Lower lobe of right lung (tissue), 2 donors: ENCODE results near the gene ILF2. TPM values are rescaled to one million over a fixed set of nuclear protein-coding genes. Genes with fewer than 3 reads are reported as not detected.

Experiments
- ATAC-seq, 2 donors: fragments of 200-7000 bp; cut with Tn5 transposase; one replicate each; pipeline ENCODE4 v1.9.1; 2020 to 2022; ENCODE audit warnings: mild to moderate bottlenecking in 2 of 2, moderate library complexity in 2 of 2
- DNase-seq: peaks from one replicate; pipeline ENCODE4 v3.0.0-alpha.2; 2020
- H3K27ac ChIP-seq: fragments of 200-600 bp; one replicate; pipeline ENCODE4 v1.8.0; 2022
- H3K27me3 ChIP-seq: fragments of 200-600 bp; one replicate; pipeline ENCODE4 v1.8.0; 2022; ENCODE audit warnings: low read depth
- H3K36me3 ChIP-seq: fragments of 200-600 bp; one replicate; pipeline ENCODE4 v1.8.0; 2022; ENCODE audit warnings: mild to moderate bottlenecking
- H3K4me1 ChIP-seq: fragments of 200-600 bp; one replicate; pipeline ENCODE4 v1.8.0; 2022
- H3K4me3 ChIP-seq: fragments of 200-600 bp; one replicate; pipeline ENCODE4 v1.8.0; 2022; ENCODE audit warnings: mild to moderate bottlenecking
- H3K9me3 ChIP-seq: fragments of 200-600 bp; one replicate; pipeline ENCODE4 v1.8.0; 2022
- CTCF ChIP-seq: fragments of 200-600 bp; IDR thresholded peaks from one replicate; pipeline ENCODE4 v1.8.0; 2022; ENCODE audit warnings: antibody characterized with exemption, mild to moderate bottlenecking
- intact Hi-C: fragments of 100-400 bp; cut with DNase I; formaldehyde crosslinking; loops from one replicate; pipeline ENCODE4 v1.11.0; 2022
- microRNA-seq: library from miRNA; unstranded; fragments of <30 nt; microRNA quantifications from one replicate; pipeline ENCODE4 v1.2.0, GENCODE V29; 2020; ENCODE audit warnings: borderline number of aligned reads
- total RNA-seq: library from RNA; stranded (reverse); fragmentation: NEBNext Ultra II Directional; extraction: Animal tissue kit (Norgen Biotek cat#: 25700); gene quantifications from one replicate; pipeline ENCODE4 v1.2.1, GENCODE V29; 2021
- donor health status: DM: no; HTN: yes; CAD: no; lungs with severe emphysema.

ILF2 gene
- total RNA-seq, 1 donor from 2014 or later: 83.2 TPM

GRCh38 chr1:153614906-153615305, 55.9 kb downstream of the ILF2 start:
- intact Hi-C loops: no loop called here
- Histone ChIP-seq H3K27me3 (no peaks in the 10 kb centered on the region), H3K9me3 (no peaks in the 10 kb centered on the region), H3K4me3 (peak overlapping the region; percentile 29), H3K27ac (no peak overlapping the region), H3K4me1 (peaks cover 37% of the 10 kb centered on the region), H3K36me3 (peaks cover 17% of the 10 kb centered on the region)
- ATAC-seq: no peak
- TF ChIP-seq CTCF: no peak
- no peak for DNase-seq

GRCh38 chr1:153614189-153614900, 56.4 kb downstream of the ILF2 start:
- Histone ChIP-seq H3K9me3 (no peaks in the 10 kb centered on the region), H3K36me3 (peaks cover 12% of the 10 kb centered on the region), H3K4me3 (peak overlapping the region; percentile 29), H3K27me3 (no peaks in the 10 kb centered on the region), H3K27ac (peak overlapping the region; percentile 11), H3K4me1 (peaks cover 42% of the 10 kb centered on the region)
- no peak for DNase-seq
- ATAC-seq: no peak
- intact Hi-C loops: no loop called here
- TF ChIP-seq CTCF: no peak

GRCh38 chr1:153613406-153613805, 57.4 kb downstream of the ILF2 start:
- peak overlapping the region; percentile 80 for H3K27ac ChIP-seq
- H3K36me3 ChIP-seq: peaks cover 2% of the 10 kb centered on the region
- H3K4me3 ChIP-seq: no peak overlapping the region
- no peak for DNase-seq
- H3K27me3 ChIP-seq: no peaks in the 10 kb centered on the region
- no peaks in the 10 kb centered on the region for H3K9me3 ChIP-seq
- intact Hi-C loops: no loop called here
- peaks cover 52% of the 10 kb centered on the region for H3K4me1 ChIP-seq
- TF ChIP-seq CTCF: no peak
- no peak for ATAC-seq

- DNase-seq: peak; percentile 83
- H3K4me1 ChIP-seq: peaks cover 56% of the 10 kb centered on the region
- no peak for TF ChIP-seq CTCF
Observed at GRCh38 chr1:153612755-153613331, 58.0 kb downstream of the ILF2 start, which contains the start of gene S100A16. Gene S100A16, minus strand, starts transcription at chr1:153613137. Its CDS starts 4,986 bp downstream, at chr1:153608151.

GRCh38 chr1:153612111-153612754, 58.6 kb downstream of the ILF2 start:
- no peaks in the 10 kb centered on the region for H3K27me3 ChIP-seq
- DNase-seq (no peak), ATAC-seq (no peak)
- H3K9me3 ChIP-seq: no peaks in the 10 kb centered on the region
- H3K27ac ChIP-seq: peak overlapping the region; percentile 80
- TF ChIP-seq CTCF: no peak
- H3K4me3 ChIP-seq: peak overlapping the region; percentile 62
- peaks cover 6% of the 10 kb centered on the region for H3K36me3 ChIP-seq
- H3K4me1 ChIP-seq: peaks cover 58% of the 10 kb centered on the region
- intact Hi-C loops: no loop called here

More at GRCh38 chr1:153612755-153613331, 58.0 kb downstream of the ILF2 start, which contains the start of gene S100A16:
- H3K27me3 ChIP-seq: no peaks in the 10 kb centered on the region
- peak; percentile 77 for ATAC-seq
- H3K9me3 ChIP-seq: no peaks in the 10 kb centered on the region
- intact Hi-C loops: no loop called here
- H3K36me3 ChIP-seq: no peaks in the 10 kb centered on the region
- H3K27ac ChIP-seq: peak within 1 kb of the TSS; percentile 80
- H3K4me3 ChIP-seq: peak within 1 kb of the TSS; percentile 62

Small RNA genes within 50 kb of the gene (microRNA-seq; reads per million reads assigned to microRNA genes)
- not detected for gene MIR8083

Other genes starting within 250 kb of the ILF2 start
- gene S100A7, start 210.3 kb downstream of the ILF2 start, total RNA-seq: not detected
- 1,109 TPM for gene S100A6, start 135.0 kb downstream of the ILF2 start, total RNA-seq
- gene S100A5, start 130.1 kb downstream of the ILF2 start, total RNA-seq: not detected
- gene S100A4, start 125.2 kb downstream of the ILF2 start, total RNA-seq: 600 TPM
- gene S100A3, start 121.7 kb downstream of the ILF2 start, total RNA-seq: 4.5 TPM
- 3.8 TPM for gene S100A2, start 105.1 kb downstream of the ILF2 start, total RNA-seq
- gene S100A16, start 57.9 kb downstream of the ILF2 start, total RNA-seq: 52.3 TPM
- 138 TPM for gene S100A14, start 54.7 kb downstream of the ILF2 start, total RNA-seq
- gene S100A13, start 43.5 kb downstream of the ILF2 start, total RNA-seq: 83.0 TPM
- gene S100A1, start 42.6 kb downstream of the ILF2 start, total RNA-seq: 0.71 TPM
- 72.2 TPM for gene CHTOP, start 36.9 kb downstream of the ILF2 start, total RNA-seq
- 40.2 TPM for gene SNAPIN, start 12.3 kb downstream of the ILF2 start, total RNA-seq
- 58.8 TPM for gene NPR1, start 7.7 kb upstream of the ILF2 start, total RNA-seq
- 77.3 TPM for gene INTS3, start 57.1 kb upstream of the ILF2 start, total RNA-seq
- 99.6 TPM for gene SLC27A3, start 104.4 kb upstream of the ILF2 start, total RNA-seq